BJ (cell line): Measurements from ENCODE around the gene GFAP. TPM values are rescaled to one million over a fixed set of nuclear protein-coding genes. Genes with fewer than 3 reads are reported as not detected.

Source experiments
- CTCF ChIA-PET: fragments of 350-600 bp; formaldehyde crosslinking; extraction: SDS; loops from one replicate; lab custom pipeline; 2021; ENCODE audit warnings: antibody characterized with exemption, inconsistent platforms; lab: Yijun Ruan, JAX
- POLR2A ChIA-PET: fragments of 300-600 bp; sonication (Branson Sonifier 250); formaldehyde crosslinking; extraction: SDS; loops from one replicate; lab custom pipeline; 2021; ENCODE audit warnings: antibody characterized with exemption; lab: Charles Lee
- DNase-seq: peaks from one replicate; pipeline ENCODE4 v3.0.0-alpha.2; 2011; ENCODE audit warnings: low read depth
- H3K27me3 ChIP-seq: 2 replicates; pipeline ENCODE4 v1.6.0; 2011; ENCODE audit warnings: low read length; ENCODE audit not compliant: control insufficient read depth, insufficient read depth
- H3K36me3 ChIP-seq: 2 replicates; pipeline ENCODE4 v1.5.1; 2011; ENCODE audit warnings: low read length; ENCODE audit not compliant: control insufficient read depth, insufficient read depth
- H3K4me3 ChIP-seq: 2 replicates; pipeline ENCODE4 v1.5.1; 2011; ENCODE audit warnings: low read depth, mild to moderate bottlenecking, control low read depth, low read length
- CTCF ChIP-seq: IDR thresholded peaks from 2 replicates; pipeline ENCODE4 v1.5.1; 2011; ENCODE audit warnings: low read depth, mild to moderate bottlenecking, control low read depth, inconsistent platforms, low read length, moderate library complexity; ENCODE audit not compliant: insufficient read depth
- polyA plus RNA-seq: library from polyadenylated mRNA; depleted of rRNA; stranded (reverse); fragments of >200 nt; gene quantifications from 2 replicates; pipeline ENCODE4 v1.2.3, GENCODE V29; 2011

Gene GFAP
- polyA plus RNA-seq, 1 experiment, result 0.13 TPM

GRCh38 chr17:44912763-44913544 is 2.3 kb downstream of the GFAP start:
- 0 out of 2 replicates have a peak, but pooled peaks cover 1% of the 10 kb centered on the region for H3K27me3 ChIP-seq
- H3K4me3 ChIP-seq, result no peak overlapping the region
- no peaks in the 10 kb centered on the region for H3K36me3 ChIP-seq
- TF ChIP-seq CTCF, result no peak
- ChIA-PET POLR2A (no interaction called here), CTCF (interaction anchor here (0.9 to 16.0 kb wide), 4 partner anchors 10 to 220 kb away, joined by 3 to 259 read pairs (median 5); partner anchors contain the start of gene PLCD3)
- no peak for DNase-seq

GRCh38 chr17:44911133-44912001 is 3.9 kb downstream of the GFAP start:
- CTCF ChIA-PET, result interaction anchor here (0.9 to 3.3 kb wide), 9 partner anchors 10 to 286 kb away, joined by 3 to 42 read pairs (median 5); partner anchors contain the start of genes ACBD4 and EFTUD2
- Histone ChIP-seq H3K36me3 (no peaks in the 10 kb centered on the region), H3K27me3 (0 out of 2 replicates have a peak, but pooled peaks cover 1% of the 10 kb centered on the region), H3K4me3 (no peak overlapping the region)
- POLR2A ChIA-PET, result interaction anchor here (0.6 kb wide), 1 partner anchor 181 kb away, joined by 8 read pairs; no protein-coding TSS in a partner anchor
- peak; percentile 62 for TF ChIP-seq CTCF
- DNase-seq, result no peak

- Histone ChIP-seq H3K36me3 (no peaks in the 10 kb centered on the region), H3K4me3 (no peak overlapping the region), H3K27me3 (0 out of 2 replicates have a peak, but pooled peaks cover 1% of the 10 kb centered on the region)
- TF ChIP-seq CTCF, result no peak
- CTCF ChIA-PET, result interaction anchor here (0.9 to 3.3 kb wide), 13 partner anchors 9 to 287 kb away, joined by 3 to 42 read pairs (median 4); partner anchors contain the start of genes ACBD4 and EFTUD2
- POLR2A ChIA-PET, result interaction anchor here (0.6 kb wide), 1 partner anchor 182 kb away, joined by 8 read pairs; no protein-coding TSS in a partner anchor
- no peak for DNase-seq
Observed at GRCh38 chr17:44910231-44911106, 4.8 kb downstream of the GFAP start.

- POLR2A ChIA-PET, result no interaction called here
- H3K4me3 ChIP-seq, result no peak overlapping the region
- H3K36me3 ChIP-seq, result no peaks in the 10 kb centered on the region
- no peak for TF ChIP-seq CTCF
- peak; percentile 63 for DNase-seq
- CTCF ChIA-PET, result interaction anchor here (0.8 to 3.3 kb wide), 11 partner anchors 8 to 226 kb away, joined by 3 to 42 read pairs (median 4); partner anchors contain the start of gene ACBD4
- H3K27me3 ChIP-seq, result 0 out of 2 replicates have a peak, but pooled peaks cover 1% of the 10 kb centered on the region
Observed at GRCh38 chr17:44909681-44910144, 5.6 kb downstream of the GFAP start.
